Measurements from ENCODE around the gene TUBB2B. TPM values are rescaled to one million over a fixed set of nuclear protein-coding genes. Genes with fewer than 3 reads are reported as not detected.

TUBB2B gene
- total and polyA plus RNA-seq, 2 donors (not counting 3 experiments of a cell fraction or from before 2014, with no cell fraction given) = 5.1 to 8.3 TPM

DNA sequence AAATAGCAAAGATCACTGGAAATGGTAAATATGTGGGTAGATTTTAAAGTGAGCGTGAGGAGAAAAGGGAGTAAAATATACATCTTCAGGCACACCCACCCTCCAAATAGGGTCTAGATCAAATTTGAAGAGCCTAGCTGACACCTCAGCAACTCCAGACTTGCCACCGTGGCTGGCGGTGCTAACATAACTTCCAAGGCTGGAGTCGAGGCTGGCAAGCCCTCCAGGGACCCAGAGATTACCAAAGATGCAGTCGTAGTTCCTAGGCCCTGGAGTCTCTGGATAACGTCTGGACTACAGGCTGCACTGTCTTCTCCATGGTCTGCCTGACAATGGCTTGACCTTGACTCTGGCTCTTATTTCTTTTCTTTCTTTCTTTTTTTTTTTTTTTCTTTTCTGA is 22.5 kb downstream of the TUBB2B start:
- ChIA-PET POLR2A (no interaction called here), CTCF (no interaction called here)
- TF ChIP-seq POLR2A (IDR thresholded peaks at IDR 0.05; ENCODE audit: low read depth, low read length) (no peak), FOS (IDR thresholded peaks at IDR 0.05; ENCODE audit: borderline replicate concordance, insufficient read depth, low read length) (no peak), GATA2 (IDR thresholded peaks at IDR 0.05; ENCODE audit: insufficient read depth, insufficient read length, low read depth, low read length) (no peak), MAX (IDR thresholded peaks at IDR 0.05; ENCODE audit: insufficient read depth, insufficient read length) (no peak), MYC (IDR thresholded peaks at IDR 0.05; ENCODE audit: low read depth, low read length) (no peak)
- TF ChIP-seq, protein P1, sequence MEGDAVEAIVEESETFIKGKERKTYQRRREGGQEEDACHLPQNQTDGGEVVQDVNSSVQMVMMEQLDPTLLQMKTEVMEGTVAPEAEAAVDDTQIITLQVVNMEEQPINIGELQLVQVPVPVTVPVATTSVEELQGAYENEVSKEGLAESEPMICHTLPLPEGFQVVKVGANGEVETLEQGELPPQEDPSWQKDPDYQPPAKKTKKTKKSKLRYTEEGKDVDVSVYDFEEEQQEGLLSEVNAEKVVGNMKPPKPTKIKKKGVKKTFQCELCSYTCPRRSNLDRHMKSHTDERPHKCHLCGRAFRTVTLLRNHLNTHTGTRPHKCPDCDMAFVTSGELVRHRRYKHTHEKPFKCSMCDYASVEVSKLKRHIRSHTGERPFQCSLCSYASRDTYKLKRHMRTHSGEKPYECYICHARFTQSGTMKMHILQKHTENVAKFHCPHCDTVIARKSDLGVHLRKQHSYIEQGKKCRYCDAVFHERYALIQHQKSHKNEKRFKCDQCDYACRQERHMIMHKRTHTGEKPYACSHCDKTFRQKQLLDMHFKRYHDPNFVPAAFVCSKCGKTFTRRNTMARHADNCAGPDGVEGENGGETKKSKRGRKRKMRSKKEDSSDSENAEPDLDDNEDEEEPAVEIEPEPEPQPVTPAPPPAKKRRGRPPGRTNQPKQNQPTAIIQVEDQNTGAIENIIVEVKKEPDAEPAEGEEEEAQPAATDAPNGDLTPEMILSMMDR (IDR thresholded peaks at IDR 0.05; ENCODE audit: extremely low read depth in 1 of 2, insufficient read depth in 1 of 2, low read depth in 1 of 2, low read length in 2 of 2) = no peak
- Histone ChIP-seq H3K27me3 (ENCODE audit: control insufficient read depth in 2 of 2, insufficient read depth in 2 of 2, low read length in 2 of 2) (peaks cover 10 to 23% of the 10 kb centered on the region in 2 experiments), H3K9me3 (replicated peaks; ENCODE audit: control insufficient read depth, insufficient read depth, low read length) (no peaks in the 10 kb centered on the region), H3K4me3 (replicated peaks in 1 of 3; ENCODE audit: insufficient read depth in 1 of 3, low read depth in 1 of 3, low read length in 3 of 3) (no peak overlapping the region), H3K4me2 (ENCODE audit: insufficient read depth, low read length) (no peak overlapping the region), H2AFZ (ENCODE audit: low read depth, low read length) (no peak overlapping the region), H3K27ac (ENCODE audit: insufficient read depth, low read depth, low read length) (no peak overlapping the region), H3K9ac (replicated peaks; ENCODE audit: extremely low read depth, insufficient read depth, low read length) (no peak overlapping the region), H4K20me1 (replicated peaks; ENCODE audit: control insufficient read depth, extremely low read depth, insufficient read depth, low read length) (no peaks in the 10 kb centered on the region), H3K36me3 (ENCODE audit: control insufficient read depth in 2 of 2, extremely low read depth in 1 of 2, insufficient read depth in 2 of 2, low read length in 2 of 2) (no peaks in the 10 kb centered on the region), H3K9me1 (replicated peaks; ENCODE audit: control insufficient read depth, extremely low read depth, insufficient read depth, low read length) (no peaks in the 10 kb centered on the region), H3K4me1 (ENCODE audit: control insufficient read depth, extremely low read depth, insufficient read depth, low read length) (no peaks in the 10 kb centered on the region), H3K79me2 (ENCODE audit: control insufficient read depth, insufficient read depth, low read length) (no peaks in the 10 kb centered on the region)
- BruUV-seq (replicated peaks) = no TSS peak
- intact Hi-C loops (cut with micrococcal nuclease) (no loop called here), dilution Hi-C loops (cut with MboI; ENCODE audit: extremely low pct_ligation_motif_present, low sequenced_read_pairs) (no loop called here)
- FAIRE-seq (no peak), DNase-seq (ENCODE audit: low read depth, low spot score) (no peak)
